ENCODE results near the gene TNRC6A. TPM values are rescaled to one million over a fixed set of nuclear protein-coding genes. Genes with fewer than 3 reads are reported as not detected.

Gene TNRC6A
- total RNA-seq, 6 experiments from 2014 or later = 17.0 to 38.4 (median 23.1) TPM

DNA sequence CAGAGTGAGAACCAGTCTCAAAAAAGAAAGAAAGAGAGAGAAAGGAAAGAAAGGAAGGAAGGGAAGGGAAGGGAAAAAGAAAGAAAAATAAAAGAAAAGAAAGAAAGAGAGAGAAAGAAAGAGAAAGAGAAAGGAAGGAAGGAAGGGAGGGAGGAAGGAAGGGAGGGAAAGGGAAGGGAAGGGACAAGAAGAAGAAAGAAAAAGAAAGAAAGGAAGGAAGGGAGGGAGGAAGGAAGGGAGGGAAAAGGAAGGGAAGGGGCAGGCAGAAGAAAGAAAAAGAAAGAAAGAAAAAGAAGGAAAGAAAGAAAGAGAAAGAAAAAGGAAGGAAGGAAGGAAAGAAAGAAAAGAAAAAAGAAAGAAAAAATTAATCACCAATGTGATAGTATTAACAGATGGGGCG lies 132.0 kb downstream of the TNRC6A start:
- Histone ChIP-seq H3K4me1 (peaks cover 0 to 10% (median 0%) of the 10 kb centered on the region in 4 donors), H3K36me3 (no peaks in the 10 kb centered on the region), H3K27me3 (no peaks in the 10 kb centered on the region), H3K4me3 (no peak overlapping the region), H3K27ac (no peak overlapping the region), H3K9me3 (no peaks in the 10 kb centered on the region)
- DNase-seq (no peak), ATAC-seq (no peak)
- TF ChIP-seq, protein P1, sequence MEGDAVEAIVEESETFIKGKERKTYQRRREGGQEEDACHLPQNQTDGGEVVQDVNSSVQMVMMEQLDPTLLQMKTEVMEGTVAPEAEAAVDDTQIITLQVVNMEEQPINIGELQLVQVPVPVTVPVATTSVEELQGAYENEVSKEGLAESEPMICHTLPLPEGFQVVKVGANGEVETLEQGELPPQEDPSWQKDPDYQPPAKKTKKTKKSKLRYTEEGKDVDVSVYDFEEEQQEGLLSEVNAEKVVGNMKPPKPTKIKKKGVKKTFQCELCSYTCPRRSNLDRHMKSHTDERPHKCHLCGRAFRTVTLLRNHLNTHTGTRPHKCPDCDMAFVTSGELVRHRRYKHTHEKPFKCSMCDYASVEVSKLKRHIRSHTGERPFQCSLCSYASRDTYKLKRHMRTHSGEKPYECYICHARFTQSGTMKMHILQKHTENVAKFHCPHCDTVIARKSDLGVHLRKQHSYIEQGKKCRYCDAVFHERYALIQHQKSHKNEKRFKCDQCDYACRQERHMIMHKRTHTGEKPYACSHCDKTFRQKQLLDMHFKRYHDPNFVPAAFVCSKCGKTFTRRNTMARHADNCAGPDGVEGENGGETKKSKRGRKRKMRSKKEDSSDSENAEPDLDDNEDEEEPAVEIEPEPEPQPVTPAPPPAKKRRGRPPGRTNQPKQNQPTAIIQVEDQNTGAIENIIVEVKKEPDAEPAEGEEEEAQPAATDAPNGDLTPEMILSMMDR (IDR thresholded peaks at IDR 0.05) = no peak
- TF ChIP-seq POLR2A (IDR thresholded peaks at IDR 0.05) = no peak
- WGBS (ENCODE audit: insufficient coverage, low coverage, low lambda C conversion rate, missing lambda C conversion rate) = 93% methylated on average over 1 of the region's 1 CpG
- intact Hi-C loops (cut with DNase I) = no loop called here

DNA sequence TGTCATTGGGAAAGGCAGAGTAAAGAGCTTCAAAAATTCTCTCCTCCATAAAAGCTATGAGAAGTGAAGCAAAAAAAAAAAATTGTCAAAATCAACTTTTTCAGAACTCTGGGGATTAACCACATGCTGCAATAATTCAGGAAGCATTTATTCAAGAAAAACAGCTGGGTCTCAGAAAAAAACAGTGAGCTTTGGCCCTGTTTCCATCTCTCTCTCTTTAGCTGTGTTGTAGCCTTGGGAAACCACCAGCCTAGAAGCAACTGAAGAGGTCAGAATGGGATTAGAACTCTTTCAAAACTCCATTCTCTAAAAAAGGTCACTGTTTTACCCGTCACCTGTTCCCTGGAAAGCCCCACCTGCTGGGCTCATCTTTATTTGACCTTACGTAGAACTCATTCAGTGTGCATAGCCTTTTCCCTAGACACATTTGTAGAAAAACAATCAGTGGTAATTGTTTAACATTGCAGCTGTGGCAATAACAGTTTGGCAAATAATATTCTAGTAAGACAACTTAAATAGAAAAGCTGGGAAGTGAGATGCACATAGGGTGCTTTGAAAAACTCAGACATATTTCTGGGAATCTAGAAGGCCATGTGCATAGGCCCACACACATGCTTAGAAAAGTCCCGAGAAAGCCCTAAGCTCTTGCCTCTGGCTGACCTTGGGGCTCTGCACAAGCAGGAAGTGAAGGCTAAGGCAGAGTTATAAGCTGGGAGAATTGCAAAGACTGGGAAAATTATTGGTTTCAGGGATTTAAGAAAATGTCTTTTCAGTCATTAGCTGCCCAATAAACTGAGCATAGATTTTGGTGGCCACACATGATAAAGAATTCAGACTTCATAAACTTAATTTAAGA lies 134.4 kb downstream of the TNRC6A start:
- 50% methylated on average over 3 of the region's 3 CpGs for whole genome bisulfite sequencing (ENCODE audit: insufficient coverage, low coverage, low lambda C conversion rate, missing lambda C conversion rate)
- ATAC-seq = peak in 3 of 4 donors; percentile 52 to 94 (median 71)
- TF ChIP-seq, protein P1 (IDR thresholded peaks at IDR 0.05) = no peak
- no peak for TF ChIP-seq POLR2A (IDR thresholded peaks at IDR 0.05)
- Histone ChIP-seq H3K4me1 (peaks cover 0 to 10% (median 0%) of the 10 kb centered on the region in 4 donors), H3K36me3 (no peaks in the 10 kb centered on the region), H3K27ac (no peak overlapping the region), H3K4me3 (no peak overlapping the region), H3K9me3 (no peaks in the 10 kb centered on the region), H3K27me3 (no peaks in the 10 kb centered on the region)
- intact Hi-C loops (cut with DNase I) = no loop called here
- DNase-seq = no peak

DNA sequence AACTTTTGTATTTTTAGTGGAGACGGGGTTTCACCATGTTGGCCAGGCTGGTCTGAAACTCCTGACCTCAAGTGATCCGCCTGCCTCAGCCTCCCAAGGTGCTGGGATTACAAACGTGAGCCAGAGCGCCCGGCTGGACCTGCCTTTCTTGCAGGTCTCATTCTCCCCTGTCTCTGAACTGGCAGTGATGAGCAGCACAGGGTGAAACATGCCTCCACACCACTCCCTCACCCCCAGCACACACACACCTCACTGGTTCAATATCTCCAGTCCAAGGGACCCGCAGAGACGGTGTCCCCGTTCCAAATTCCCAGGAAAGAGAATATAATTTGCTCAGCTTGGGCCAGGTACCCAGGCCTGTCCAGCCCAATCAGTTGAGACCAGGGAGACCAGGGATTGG lies 139.6 kb downstream of the TNRC6A start:
- no peak for TF ChIP-seq POLR2A (IDR thresholded peaks at IDR 0.05)
- TF ChIP-seq, protein P1 (IDR thresholded peaks at IDR 0.05) = no peak
- intact Hi-C loops (cut with DNase I) = no loop called here
- Histone ChIP-seq H3K4me1 (no peaks in the 10 kb centered on the region), H3K36me3 (no peaks in the 10 kb centered on the region), H3K9me3 (no peaks in the 10 kb centered on the region), H3K4me3 (no peak overlapping the region), H3K27me3 (no peaks in the 10 kb centered on the region), H3K27ac (no peak overlapping the region)
- ATAC-seq (no peak), DNase-seq (no peak)
- 83% methylated on average over 6 of the region's 8 CpGs for WGBS (ENCODE audit: insufficient coverage, low coverage, low lambda C conversion rate, missing lambda C conversion rate)

DNA sequence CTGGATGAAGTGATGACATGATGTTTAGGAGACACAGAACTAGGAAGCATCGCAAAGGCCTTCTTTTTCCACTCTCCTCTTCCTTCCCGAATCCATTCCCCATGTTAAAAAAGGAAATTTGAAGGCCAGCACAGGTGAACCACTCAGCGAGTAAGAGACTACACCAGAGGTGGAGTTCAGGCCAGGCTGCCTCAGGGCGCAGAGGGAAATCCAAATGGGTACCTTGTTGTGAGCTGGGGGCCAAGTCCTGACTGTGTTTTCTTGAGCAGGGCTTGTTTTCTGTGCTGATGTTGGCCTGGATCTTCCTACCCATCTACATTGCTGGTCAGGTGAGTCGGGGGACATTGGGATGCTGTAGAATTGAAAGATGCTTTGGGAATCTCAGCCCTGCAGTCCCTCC lies 142.4 kb downstream of the TNRC6A start:
- intact Hi-C loops (cut with DNase I) = no loop called here
- ATAC-seq = no peak
- H3K27me3 ChIP-seq = no peaks in the 10 kb centered on the region
- no peaks in the 10 kb centered on the region for H3K36me3 ChIP-seq
- no peak overlapping the region for H3K4me3 ChIP-seq
- H3K9me3 ChIP-seq = no peaks in the 10 kb centered on the region
- H3K4me1 ChIP-seq = no peaks in the 10 kb centered on the region
- WGBS (ENCODE audit: insufficient coverage, low coverage, low lambda C conversion rate, missing lambda C conversion rate) = 86% methylated on average over 3 of the region's 5 CpGs
- DNase-seq = no peak
- TF ChIP-seq POLR2A (IDR thresholded peaks at IDR 0.05) = no peak
- TF ChIP-seq, protein P1 (IDR thresholded peaks at IDR 0.05) = no peak
- H3K27ac ChIP-seq = no peak overlapping the region

Measured in right lobe of liver (tissue), 6 donors.